ENCODE measurements around the gene PRCC. TPM values are rescaled to one million over a fixed set of nuclear protein-coding genes. Genes with fewer than 3 reads are reported as not detected.
"Not testable (repeated sequence)": the region's sequence is repeated elsewhere in the genome, so short reads cannot be mapped to it uniquely, and the experiment has no call there.

PRCC gene
- polyA plus RNA-seq, 6 donors from 2014 or later = 31.9 to 69.4 (median 38.9) TPM

- H3K27me3 Mint-ChIP-seq = not testable (repeated sequence)
Observed at GRCh38 chr1:156757572-156758253, 9.6 kb upstream of the PRCC start.

GRCh38 chr1:156760092-156760795 is 7.1 kb upstream of the PRCC start:
- Mint-ChIP-seq H3K4me1 (peaks cover 0 to 7% (median under 1%) of the 10 kb centered on the region in 3 donors), H3K4me3 (no peak overlapping the region), H3K27me3 (no peaks in the 10 kb centered on the region), H3K9me3 (no peaks in the 10 kb centered on the region), H3K27ac (peak overlapping the region in 1 of 6 donors; percentile 37), H3K36me3 (no peaks in the 10 kb centered on the region)
- ATAC-seq (ENCODE audit: low read depth in 2 of 2) = no peak
- DNase-seq = no peak

More at GRCh38 chr1:156757572-156758253, 9.6 kb upstream of the PRCC start:
- H3K9me3 Mint-ChIP-seq; H3K4me3 Mint-ChIP-seq; H3K27ac Mint-ChIP-seq; DNase-seq; H3K36me3 Mint-ChIP-seq; ATAC-seq (ENCODE audit: low read depth in 2 of 2): not testable (repeated sequence)
- H3K4me1 Mint-ChIP-seq = peaks cover 4 to 25% (median 9%) of the 10 kb centered on the region in 3 donors

GRCh38 chr1:156760796-156761104 is 6.6 kb upstream of the PRCC start:
- Mint-ChIP-seq H3K4me1 (peaks cover 0 to 6% (median 0%) of the 10 kb centered on the region in 3 donors), H3K36me3 (no peaks in the 10 kb centered on the region), H3K27ac (peak overlapping the region in 1 of 6 donors; percentile 37), H3K27me3 (no peaks in the 10 kb centered on the region), H3K4me3 (no peak overlapping the region), H3K9me3 (no peaks in the 10 kb centered on the region)
- DNase-seq (no peak), ATAC-seq (ENCODE audit: low read depth in 2 of 2) (no peak)

- not testable (repeated sequence) for ATAC-seq (ENCODE audit: low read depth in 2 of 2); DNase-seq; H3K9me3 Mint-ChIP-seq; H3K36me3 Mint-ChIP-seq; H3K27me3 Mint-ChIP-seq; H3K27ac Mint-ChIP-seq; H3K4me3 Mint-ChIP-seq
- H3K4me1 Mint-ChIP-seq = peaks cover 19 to 20% (median 20%) of the 10 kb centered on the region in 3 donors
Observed at GRCh38 chr1:156765136-156765535, 2.2 kb upstream of the PRCC start.

GRCh38 chr1:156765666-156766065 is 1.7 kb upstream of the PRCC start:
- Mint-ChIP-seq H3K9me3 (no peaks in the 10 kb centered on the region), H3K27ac (peak overlapping the region in 1 of 6 donors; percentile 24), H3K27me3 (no peaks in the 10 kb centered on the region), H3K4me3 (peak overlapping the region in 2 of 8 donors; percentile 16 to 44), H3K36me3 (peaks cover 2 to 5% of the 10 kb centered on the region in 2 donors), H3K4me1 (peaks cover 22 to 25% (median 24%) of the 10 kb centered on the region in 3 donors)
- DNase-seq (no peak), ATAC-seq (ENCODE audit: low read depth in 2 of 2) (no peak)

- Mint-ChIP-seq H3K4me3 (no peak overlapping the region), H3K27me3 (no peaks in the 10 kb centered on the region), H3K27ac (peak overlapping the region in 4 of 6 donors; percentile 24 to 76 (median 36)), H3K36me3 (peaks cover 10 to 13% of the 10 kb centered on the region in 2 donors), H3K9me3 (no peaks in the 10 kb centered on the region), H3K4me1 (peaks cover 30 to 34% (median 33%) of the 10 kb centered on the region in 3 donors)
- ATAC-seq (ENCODE audit: low read depth in 2 of 2) = no peak
- DNase-seq = no peak
Observed at GRCh38 chr1:156766298-156767100, 836 bp upstream of the PRCC start.

GRCh38 chr1:156767879-156768604 is 707 bp downstream of the PRCC start:
- ATAC-seq (ENCODE audit: low read depth in 2 of 2) (peak in 1 of 2 donors; percentile 6), DNase-seq (no peak)
- no peak overlapping the region for H3K4me3 Mint-ChIP-seq
- no peaks in the 10 kb centered on the region for H3K9me3 Mint-ChIP-seq
- no peaks in the 10 kb centered on the region for H3K27me3 Mint-ChIP-seq
- peak overlapping the region in 1 of 6 donors; percentile 86 for H3K27ac Mint-ChIP-seq
- peaks cover 37 to 45% (median 40%) of the 10 kb centered on the region in 3 donors for H3K4me1 Mint-ChIP-seq
- H3K36me3 Mint-ChIP-seq = peaks cover 12 to 13% of the 10 kb centered on the region in 2 donors

- Mint-ChIP-seq H3K4me3 (peak overlapping the region in 1 of 8 donors; percentile 30), H3K4me1 (peaks cover 41 to 51% (median 47%) of the 10 kb centered on the region in 3 donors), H3K27ac (peak overlapping the region in 2 of 6 donors; percentile 10 to 86), H3K9me3 (no peaks in the 10 kb centered on the region), H3K36me3 (peaks cover 12 to 17% of the 10 kb centered on the region in 2 donors), H3K27me3 (no peaks in the 10 kb centered on the region)
- DNase-seq = no peak
- ATAC-seq (ENCODE audit: low read depth in 2 of 2) = no peak
Observed at GRCh38 chr1:156768610-156769295, 1.4 kb downstream of the PRCC start.

GRCh38 chr1:156772222-156772621 is 4.9 kb downstream of the PRCC start:
- H3K4me3 Mint-ChIP-seq = no peak overlapping the region
- peak overlapping the region in 1 of 6 donors; percentile 67 for H3K27ac Mint-ChIP-seq
- no peak for DNase-seq
- peaks cover 46 to 71% (median 61%) of the 10 kb centered on the region in 3 donors for H3K4me1 Mint-ChIP-seq
- H3K27me3 Mint-ChIP-seq = no peaks in the 10 kb centered on the region
- peaks cover 12 to 19% of the 10 kb centered on the region in 2 donors for H3K36me3 Mint-ChIP-seq
- ATAC-seq (ENCODE audit: low read depth in 2 of 2) = no peak
- no peaks in the 10 kb centered on the region for H3K9me3 Mint-ChIP-seq

GRCh38 chr1:156772728-156773497 is 5.6 kb downstream of the PRCC start:
- no peaks in the 10 kb centered on the region for H3K27me3 Mint-ChIP-seq
- H3K4me3 Mint-ChIP-seq = peak overlapping the region in 1 of 8 donors; percentile 4
- peaks cover 12 to 19% of the 10 kb centered on the region in 2 donors for H3K36me3 Mint-ChIP-seq
- no peaks in the 10 kb centered on the region for H3K9me3 Mint-ChIP-seq
- DNase-seq (no peak), ATAC-seq (ENCODE audit: low read depth in 2 of 2) (no peak)
- H3K27ac Mint-ChIP-seq = peak overlapping the region in 4 of 6 donors; percentile 20 to 81 (median 71)
- peaks cover 50 to 76% (median 68%) of the 10 kb centered on the region in 3 donors for H3K4me1 Mint-ChIP-seq

GRCh38 chr1:156773607-156774006 is 6.3 kb downstream of the PRCC start:
- Mint-ChIP-seq H3K9me3 (no peaks in the 10 kb centered on the region), H3K4me1 (peaks cover 51 to 69% (median 69%) of the 10 kb centered on the region in 3 donors), H3K36me3 (peaks cover 12 to 19% of the 10 kb centered on the region in 2 donors), H3K27me3 (no peaks in the 10 kb centered on the region), H3K4me3 (no peak overlapping the region), H3K27ac (peak overlapping the region in 2 of 6 donors; percentile 4 to 47)
- no peak for DNase-seq
- no peak for ATAC-seq (ENCODE audit: low read depth in 2 of 2)

- peak overlapping the region in 3 of 6 donors; percentile 25 to 55 (median 54) for H3K27ac Mint-ChIP-seq
- ATAC-seq (ENCODE audit: low read depth in 2 of 2) (no peak), DNase-seq (no peak)
- peaks cover 8 to 13% of the 10 kb centered on the region in 2 donors for H3K36me3 Mint-ChIP-seq
- no peak overlapping the region for H3K4me3 Mint-ChIP-seq
- H3K27me3 Mint-ChIP-seq = no peaks in the 10 kb centered on the region
- H3K4me1 Mint-ChIP-seq = peaks cover 38 to 51% (median 49%) of the 10 kb centered on the region in 3 donors
- H3K9me3 Mint-ChIP-seq = no peaks in the 10 kb centered on the region
Observed at GRCh38 chr1:156775799-156776198, 8.5 kb downstream of the PRCC start.

Data from naive B cell (primary cell).